IMR-90 (cell line): ENCODE results near the gene TIAM1.

Experiments
- BHLHE40 ChIP-seq: fragments of 150-350 bp; IDR thresholded peaks from 2 replicates; pipeline ENCODE4 v1.6.1; 2016; ENCODE audit warnings: mild to moderate bottlenecking, low read depth, low read length
- CTCF ChIP-seq: conservative IDR thresholded peaks from 2 replicates; pipeline ENCODE4 v1.5.1; 2012; ENCODE audit warnings: mild to moderate bottlenecking, low read depth, low read length, improper control_type of control experiment
- MAFK ChIP-seq: IDR thresholded peaks from 2 replicates; pipeline ENCODE4 v1.6.1; 2012; ENCODE audit warnings: low read depth, low read length, improper control_type of control experiment
- NFE2L2 ChIP-seq: fragments of 150-350 bp; IDR thresholded peaks from 2 replicates; pipeline ENCODE4 v1.6.1; 2016; ENCODE audit warnings: low read depth, mild to moderate bottlenecking, low read length
- POLR2A ChIP-seq: IDR thresholded peaks from 2 replicates; pipeline ENCODE4 v1.6.1; 2012; ENCODE audit warnings: mild to moderate bottlenecking, low read depth, low read length
- RAD21 ChIP-seq: IDR thresholded peaks from 2 replicates; pipeline ENCODE4 v1.6.1; 2012; ENCODE audit warnings: low read length, improper control_type of control experiment
- SMC3 ChIP-seq: fragments of 150-350 bp; IDR thresholded peaks from 2 replicates; pipeline ENCODE4 v1.6.1; 2016; ENCODE audit warnings: low read depth, mild to moderate bottlenecking, antibody characterized with exemption, low read length, moderate library complexity
- USF2 ChIP-seq: fragments of 150-350 bp; IDR thresholded peaks from 2 replicates; pipeline ENCODE4 v1.6.1; 2017; ENCODE audit warnings: mild to moderate bottlenecking, antibody characterized with exemption, low read length, low read depth

- TF ChIP-seq RAD21 (no peak), CTCF (no peak), SMC3 (no peak), BHLHE40 (no peak), NFE2L2 (no peak), USF2 (no peak), POLR2A (no peak), MAFK (no peak)
These were observed 271.5 kb downstream of the TIAM1 start for GRCh38 chr21:31072533-31072932.
